Kidney capillary endothelial cell (primary cell): Measurements from ENCODE around the gene GID8.

Experiments
- DNase-seq: peaks from one replicate; pipeline ENCODE4 v3.0.0-alpha.2; 2018; ENCODE audit warnings: low spot score

The GID8 gene

GRCh38 chr20:62943396-62943795, 5.4 kb downstream of the GID8 start:
- DNase-seq: no peak

GRCh38 chr20:62944184-62944583, 6.2 kb downstream of the GID8 start:
- no peak for DNase-seq

DNA sequence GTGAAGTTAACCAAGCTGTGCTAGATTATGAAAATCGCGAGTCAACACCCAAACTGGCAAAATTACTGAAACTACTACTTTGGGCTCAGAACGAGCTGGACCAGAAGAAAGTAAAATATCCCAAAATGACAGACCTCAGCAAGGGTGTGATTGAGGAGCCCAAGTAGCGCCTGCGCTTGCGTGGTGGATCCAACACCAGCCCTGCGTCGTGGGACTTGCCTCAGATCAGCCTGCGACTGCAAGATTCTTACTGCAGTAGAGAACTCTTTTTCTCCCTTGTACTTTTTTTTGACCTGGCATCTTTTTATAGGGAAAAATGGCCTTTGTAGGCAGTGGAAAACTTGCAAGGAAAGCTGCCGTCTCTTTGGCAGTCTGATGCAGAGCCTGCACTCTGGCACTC, 6.8 kb downstream of the GID8 start:
- no peak for DNase-seq

- DNase-seq: no peak
Observed at GRCh38 chr20:62945771-62946339, 7.9 kb downstream of the GID8 start.

DNA sequence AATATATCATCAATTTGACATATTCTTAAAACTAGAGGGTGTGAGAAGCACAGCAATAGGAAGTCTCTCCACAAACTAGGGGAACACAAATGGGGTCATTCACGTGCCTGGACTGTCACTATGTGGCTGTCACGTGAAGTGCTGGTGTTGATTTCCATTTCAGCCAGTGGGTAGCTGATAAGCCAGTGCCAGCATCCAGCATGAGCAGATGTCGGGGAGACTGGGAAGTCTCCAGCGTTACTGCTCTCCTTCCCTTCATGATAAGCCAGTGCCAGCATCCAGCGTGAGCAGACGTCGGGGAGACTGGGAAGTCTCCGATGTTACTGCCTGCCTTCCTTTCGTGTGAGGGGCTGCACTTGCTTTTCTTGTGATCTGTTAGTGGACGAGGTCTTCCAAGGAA, 9.0 kb downstream of the GID8 start:
- DNase-seq: no peak

- no peak for DNase-seq
Observed at GRCh38 chr20:62947532-62948300, 9.8 kb downstream of the GID8 start.

DNA sequence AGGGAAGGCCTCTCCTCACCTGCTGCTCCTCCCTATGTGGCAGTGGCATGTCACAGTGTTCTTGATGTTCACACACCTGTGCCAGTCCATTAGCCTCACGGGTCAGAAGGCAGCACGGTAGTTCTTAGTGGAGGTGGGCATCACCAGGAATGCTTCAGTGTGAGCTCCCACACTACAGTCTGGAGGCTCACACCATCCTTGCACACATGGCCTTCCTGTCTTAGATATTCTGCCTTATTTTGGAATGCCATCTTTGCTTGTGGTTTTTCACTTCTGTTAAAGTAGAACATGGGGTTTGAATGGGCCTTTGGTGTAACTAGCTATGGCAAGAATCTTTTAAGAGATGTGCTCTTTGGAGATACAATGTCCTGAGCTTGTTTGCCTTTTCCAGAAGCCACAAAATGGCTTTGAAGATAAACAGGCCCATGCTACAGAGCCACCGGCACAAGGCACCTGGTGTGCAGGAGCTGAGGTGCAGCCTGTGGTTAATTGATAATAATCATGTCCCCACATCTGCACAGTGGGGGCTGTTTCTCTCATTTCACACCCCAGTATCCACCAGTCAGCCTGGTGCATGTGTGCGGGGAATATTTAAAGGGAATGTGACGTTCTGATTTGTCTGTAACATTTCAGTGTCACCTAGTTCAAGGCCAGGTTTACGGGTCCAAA, 11.3 kb downstream of the GID8 start:
- no peak for DNase-seq

DNA sequence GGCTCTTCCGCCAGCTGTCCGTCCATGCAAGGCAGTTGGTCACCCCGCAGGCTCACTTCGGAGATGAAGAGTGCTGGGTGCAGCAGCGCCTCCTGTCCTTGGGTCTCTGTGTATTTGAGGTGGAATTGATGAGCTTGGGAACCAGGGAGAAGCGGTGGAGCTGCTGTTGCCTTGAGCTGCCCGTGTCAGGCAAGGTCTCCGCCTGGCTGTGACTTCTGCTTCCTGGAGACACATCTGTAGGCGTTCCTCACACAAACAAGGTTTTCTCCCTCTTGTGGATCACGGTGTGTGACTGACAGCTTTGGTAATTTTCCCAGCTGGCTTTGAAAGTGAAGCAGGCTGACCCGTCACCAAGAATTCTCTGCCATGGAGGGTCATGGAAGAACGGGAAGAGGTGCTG, 12.0 kb downstream of the GID8 start:
- DNase-seq: no peak

DNA sequence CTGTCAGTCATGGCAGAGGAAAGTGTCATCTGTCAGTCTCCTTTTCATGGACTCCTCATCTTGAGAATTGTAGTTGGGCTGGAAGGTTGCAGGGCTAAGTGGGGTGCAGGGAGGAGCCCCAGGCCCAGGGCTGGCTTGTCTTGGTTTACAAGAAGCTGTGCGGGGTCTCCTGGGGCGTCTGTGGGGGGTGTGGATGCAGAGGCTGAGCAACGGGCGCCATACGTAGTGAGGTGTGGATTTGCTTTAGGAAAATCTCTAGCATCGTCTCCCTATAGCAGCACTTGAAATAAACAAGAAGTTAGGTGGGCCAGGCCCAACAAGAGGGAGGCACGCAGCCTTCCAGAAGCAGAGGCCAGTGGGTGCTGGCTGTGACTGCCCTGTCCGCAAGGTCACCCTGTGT, 12.8 kb downstream of the GID8 start:
- no peak for DNase-seq

DNA sequence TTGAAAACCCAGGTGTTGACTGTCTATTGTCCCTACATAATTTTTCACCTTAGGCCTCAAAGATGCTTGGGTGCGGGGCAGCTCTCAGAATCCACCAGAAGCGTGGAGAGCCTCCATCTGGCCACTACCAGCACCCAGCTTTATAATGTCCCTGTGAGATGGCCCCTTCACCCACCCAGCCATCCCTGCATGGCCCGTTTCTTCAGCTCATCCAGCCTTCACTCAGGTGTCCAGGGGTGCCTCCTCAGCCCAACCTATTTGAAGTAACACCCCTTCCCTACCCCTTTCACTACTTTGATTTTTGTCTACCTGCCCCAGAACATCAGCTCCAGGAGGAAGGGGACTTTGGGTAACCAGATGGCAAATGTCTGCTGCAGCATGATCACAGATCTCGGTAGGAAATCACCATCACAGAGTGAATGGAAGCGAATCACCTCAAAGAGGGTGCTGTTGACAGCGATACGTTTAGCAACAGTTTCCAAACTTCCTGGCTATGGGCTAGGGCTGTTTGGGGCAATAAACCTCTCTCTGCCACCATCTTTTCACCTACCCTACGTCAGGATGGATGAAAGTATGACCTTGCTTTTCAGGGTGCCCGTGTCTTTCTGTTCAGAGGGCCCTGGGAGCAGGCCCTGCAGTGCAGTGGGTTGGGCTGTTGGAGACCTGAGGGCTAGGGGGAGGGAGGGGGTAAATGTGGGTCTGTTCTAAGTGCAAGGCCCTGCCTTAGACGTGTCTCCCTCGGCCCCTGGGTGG, 13.4 kb downstream of the GID8 start:
- no peak for DNase-seq

DNA sequence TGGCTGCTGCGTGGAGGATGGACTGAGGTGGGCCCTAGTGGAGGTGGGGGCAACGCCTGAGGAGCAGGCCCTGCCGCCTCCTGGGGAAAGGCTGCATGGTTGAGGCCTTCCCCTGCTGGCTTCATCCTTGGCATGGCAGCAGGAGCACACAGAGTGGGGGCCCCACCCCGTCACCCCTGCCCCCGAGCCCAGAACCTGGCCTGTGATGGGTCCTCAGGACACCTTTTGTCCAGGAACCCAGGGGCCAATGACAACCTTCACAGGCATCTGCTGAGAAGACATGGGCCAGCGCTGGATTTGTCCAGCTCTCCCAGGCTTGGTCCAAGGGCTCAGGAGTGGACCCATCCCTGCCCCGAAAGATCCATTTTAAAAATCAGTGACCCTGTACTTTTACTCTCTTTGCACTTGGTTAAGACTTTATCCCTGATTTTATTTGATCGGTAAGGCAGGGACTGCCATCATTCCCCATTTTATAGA, 14.0 kb downstream of the GID8 start:
- no peak for DNase-seq

DNA sequence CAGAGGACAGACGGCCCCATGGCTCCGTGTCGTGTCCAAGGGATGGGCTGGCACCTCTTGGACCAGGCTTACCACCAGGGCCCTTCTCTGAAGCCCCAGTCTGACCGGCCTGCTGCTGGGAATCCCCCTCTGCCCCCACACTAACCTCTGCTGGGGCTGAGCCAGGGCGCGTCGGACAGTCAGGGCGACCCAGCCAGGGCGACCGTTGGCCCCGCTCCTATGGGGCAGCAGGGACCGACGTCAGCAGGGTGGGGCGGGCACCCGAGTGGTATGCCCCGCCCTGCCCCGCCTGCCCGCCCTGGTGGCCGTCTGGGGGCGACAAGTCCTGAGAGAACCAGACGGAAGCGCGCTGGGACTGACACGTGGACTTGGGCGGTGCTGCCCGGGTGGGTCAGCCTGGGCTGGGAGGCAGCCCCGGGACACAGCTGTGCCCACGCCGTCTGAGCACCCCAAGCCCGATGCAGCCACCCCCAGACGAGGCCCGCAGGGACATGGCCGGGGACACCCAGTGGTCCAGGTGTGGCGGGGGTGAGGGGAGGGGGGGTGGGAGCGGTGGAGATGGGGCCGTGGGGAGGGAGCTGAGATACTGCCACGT, 14.5 kb downstream of the GID8 start, which contains the start of gene SLC17A9:
TSS of gene SLC17A9 (plus strand) at position 337 of the 595 bp plus-strand sequence. CDS start at position 459, 122 bp downstream.
- DNase-seq: peak; percentile 53

DNA sequence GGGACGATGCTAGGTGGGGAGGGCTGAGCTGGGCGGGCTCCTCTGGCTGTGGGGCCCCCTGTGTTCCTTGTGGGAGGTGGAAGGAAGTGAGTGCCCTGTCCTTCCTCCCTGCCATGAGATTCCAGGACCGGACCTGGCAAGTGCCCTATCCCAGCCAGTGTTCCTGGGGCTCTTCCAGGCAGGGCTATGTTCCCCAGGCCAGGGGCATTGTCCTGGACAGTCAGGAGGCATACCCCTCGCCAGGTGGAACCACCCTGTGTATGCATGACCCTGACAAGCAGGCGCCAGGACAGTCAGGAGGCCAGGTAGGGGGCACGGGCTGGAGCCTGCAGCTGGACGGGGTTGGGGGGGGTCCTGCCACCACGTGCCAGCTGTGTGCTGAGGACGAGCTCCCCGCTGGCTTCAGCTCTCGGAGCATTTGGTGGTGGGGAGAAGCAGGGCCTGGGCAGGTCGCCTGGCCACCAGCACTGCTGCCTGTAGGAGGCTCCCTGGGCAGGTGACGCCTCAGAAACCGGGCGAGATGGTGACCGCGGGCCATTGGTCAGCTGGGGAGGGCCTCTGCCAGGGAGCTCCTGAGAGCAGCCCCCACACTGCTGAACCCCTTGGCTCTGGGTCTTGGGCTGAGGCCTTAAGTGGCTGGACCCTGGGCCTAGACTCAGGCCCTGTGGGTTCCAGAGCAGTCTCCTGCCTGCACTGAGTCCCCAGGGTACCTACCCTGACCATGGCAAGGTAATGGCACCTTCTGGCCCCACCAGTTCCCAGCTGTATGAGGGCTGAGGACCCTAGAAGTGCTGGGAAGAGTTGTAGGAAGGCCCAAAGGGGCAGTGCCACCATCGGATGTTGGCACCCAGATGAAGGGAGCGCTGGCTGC, 15.3 kb downstream of the GID8 start:
- no peak for DNase-seq

GRCh38 chr20:62953839-62954703, 16.1 kb downstream of the GID8 start:
- peak; percentile 37 for DNase-seq

DNA sequence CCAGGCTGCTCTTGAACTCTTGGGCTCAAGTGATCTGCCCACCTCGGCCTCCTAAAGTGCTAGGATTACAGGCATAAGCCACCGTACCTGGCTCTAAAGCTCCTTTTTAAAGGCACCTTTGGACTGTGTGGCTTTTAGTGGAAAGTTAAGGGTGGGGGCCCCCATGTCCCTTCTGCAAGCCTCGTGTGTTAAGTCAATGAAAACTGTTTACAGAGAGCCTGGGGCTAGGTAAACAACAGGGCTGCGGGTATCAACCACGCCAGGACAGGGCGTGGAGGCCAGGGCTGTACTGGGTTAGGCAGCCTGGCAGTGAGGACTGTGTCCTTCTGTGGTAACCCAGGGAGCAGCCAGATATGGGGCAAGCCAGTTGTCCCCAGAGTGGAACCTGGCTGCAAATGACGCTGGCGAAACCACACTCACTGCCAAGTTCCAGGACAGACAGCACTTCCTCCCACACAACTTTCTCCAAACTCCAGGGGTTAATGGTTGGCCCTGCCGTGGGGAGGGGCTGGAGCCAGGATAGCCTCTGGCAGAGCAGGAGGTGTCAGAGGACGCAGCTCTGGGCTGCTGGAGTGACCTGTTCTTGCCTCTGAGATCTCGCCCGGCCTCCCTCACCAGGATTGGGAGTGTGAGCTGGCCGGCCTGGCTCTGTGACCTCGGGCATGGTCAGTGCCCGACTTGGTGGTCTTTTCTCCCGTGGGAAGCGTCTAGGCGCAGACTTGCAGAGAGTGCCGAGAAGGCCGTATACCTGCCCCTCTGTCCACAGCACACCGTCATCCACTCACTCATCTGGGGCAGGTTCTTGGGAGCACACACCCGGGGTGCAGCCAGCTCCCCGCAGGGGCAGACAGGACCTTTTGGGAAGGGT, 17.8 kb downstream of the GID8 start:
- no peak for DNase-seq

DNA sequence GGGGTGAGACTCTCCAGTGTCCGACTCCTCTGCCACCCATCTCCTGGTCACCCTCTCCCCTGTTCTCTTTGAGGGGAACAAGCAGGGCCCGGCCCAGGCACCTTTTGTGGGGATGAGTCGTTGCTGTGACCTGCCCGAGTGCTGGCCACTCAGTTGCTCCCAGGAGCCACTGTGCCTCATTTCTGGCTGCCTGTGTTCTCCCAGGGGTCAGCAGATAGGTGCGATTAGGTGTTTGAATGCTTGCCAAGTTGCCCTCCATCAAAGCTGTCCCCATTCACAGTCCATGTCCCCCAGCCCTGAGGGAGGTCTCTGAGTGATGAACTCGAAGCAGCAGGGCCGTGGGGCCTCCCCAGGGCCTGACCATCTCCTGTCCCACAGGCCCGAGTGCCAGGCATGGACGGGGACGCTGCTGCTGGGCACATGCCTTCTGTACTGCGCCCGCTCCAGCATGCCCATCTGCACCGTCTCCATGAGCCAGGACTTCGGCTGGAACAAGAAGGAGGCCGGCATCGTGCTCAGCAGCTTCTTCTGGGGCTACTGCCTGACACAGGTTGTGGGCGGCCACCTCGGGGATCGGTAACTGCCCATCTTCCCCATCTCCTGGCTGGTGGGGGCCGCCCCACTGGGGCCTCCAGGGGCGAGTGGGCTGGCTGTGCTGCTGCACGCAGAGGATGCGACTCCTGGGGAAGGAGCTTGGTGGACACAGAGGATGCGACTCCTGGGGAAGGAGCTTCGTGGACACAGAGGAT, 18.6 kb downstream of the GID8 start:
- DNase-seq: no peak

- DNase-seq: no peak
Observed at GRCh38 chr20:62957136-62958117, 19.5 kb downstream of the GID8 start.
